HEK293 (cell line): ENCODE measurements around the gene SUFU.

ENCODE experiments used
- CTCF ChIA-PET: fragments of 350-600 bp; formaldehyde crosslinking; extraction: SDS; loops from one replicate; lab custom pipeline; 2021; ENCODE audit warnings: antibody characterized with exemption; lab: Yijun Ruan, JAX
- POLR2A ChIA-PET: fragments of 300-600 bp; formaldehyde crosslinking; extraction: SDS; loops from one replicate; lab custom pipeline; 2020; ENCODE audit warnings: antibody characterized with exemption, inconsistent platforms; lab: Yijun Ruan, JAX
- H3K27ac ChIP-seq: fragments of 200-500 bp; sonication (Bioruptor generic); 2 replicates; pipeline ENCODE4 v1.5.1; 2014; ENCODE audit warnings: low read depth, low read length, control low read depth, inconsistent platforms; ENCODE audit errors: extremely low read depth
- H3K36me3 ChIP-seq, 2 experiments: fragments of 200-500 bp in 1 of 2; sonication (Bioruptor generic) in 1 of 2; 1 replicate in 1 of 2; 2 replicates in 1 of 2; pipeline ENCODE4 v1.5.1; 2014 to 2017; ENCODE audit warnings: inconsistent platforms in 2 of 2, low read length in 2 of 2; ENCODE audit not compliant: control insufficient read depth in 2 of 2, insufficient read depth in 1 of 2
- H3K4me1 ChIP-seq: fragments of 200-500 bp; sonication (Bioruptor generic); 2 replicates; pipeline ENCODE4 v1.5.1; 2014; ENCODE audit warnings: mild to moderate bottlenecking, low read length, inconsistent platforms; ENCODE audit not compliant: control insufficient read depth, insufficient read depth
- H3K4me3 ChIP-seq: 2 replicates; pipeline ENCODE4 v1.5.1; 2011; ENCODE audit warnings: low read depth, mild to moderate bottlenecking, control low read depth, low read length, moderate library complexity
- H3K9me3 ChIP-seq: fragments of 200-500 bp; sonication (Bioruptor generic); 2 replicates; pipeline ENCODE4 v1.5.1; 2014; ENCODE audit warnings: low read depth, low read length, inconsistent platforms; ENCODE audit not compliant: control insufficient read depth, insufficient read depth
- GLIS1 ChIP-seq: fragments of 450-650 bp; formaldehyde crosslinking; IDR thresholded peaks from 2 replicates; pipeline ENCODE4 v1.5.1; 2016; ENCODE audit warnings: missing biosample characterization, missing genetic modification characterization
- GLIS2 ChIP-seq: fragments of 450-650 bp; formaldehyde crosslinking; IDR thresholded peaks from 2 replicates; pipeline ENCODE4 v1.5.1; 2016; ENCODE audit warnings: missing biosample characterization, missing genetic modification characterization
- SCRT1 ChIP-seq: fragments of 450-650 bp; formaldehyde crosslinking; IDR thresholded peaks from 2 replicates; pipeline ENCODE4 v1.5.1; 2016; ENCODE audit warnings: missing biosample characterization, missing genetic modification characterization, borderline replicate concordance
- ZFHX2 ChIP-seq: fragments of 450-650 bp; formaldehyde crosslinking; conservative IDR thresholded peaks from 2 replicates; pipeline ENCODE4 v1.5.1; 2016; ENCODE audit warnings: missing biosample characterization, missing genetic modification characterization
- ZNF133 ChIP-seq: fragments of 450-650 bp; formaldehyde crosslinking; IDR thresholded peaks from 2 replicates; pipeline ENCODE4 v1.5.1; 2016; ENCODE audit warnings: missing biosample characterization, missing genetic modification characterization
- ZNF175 ChIP-seq: fragments of 450-650 bp; formaldehyde crosslinking; IDR thresholded peaks from 2 replicates; pipeline ENCODE4 v1.5.1; 2016; ENCODE audit warnings: missing biosample characterization, missing genetic modification characterization
- ZNF354C ChIP-seq: fragments of 450-650 bp; formaldehyde crosslinking; IDR thresholded peaks from 2 replicates; pipeline ENCODE4 v1.5.1; 2016; ENCODE audit warnings: missing biosample characterization, missing genetic modification characterization, low read depth, borderline replicate concordance
- ZNF404 ChIP-seq: fragments of 450-650 bp; formaldehyde crosslinking; IDR thresholded peaks from 2 replicates; pipeline ENCODE4 v1.5.1; 2017; ENCODE audit warnings: missing biosample characterization, missing genetic modification characterization
- ZNF423 ChIP-seq: fragments of 450-650 bp; formaldehyde crosslinking; IDR thresholded peaks from 2 replicates; pipeline ENCODE4 v1.5.1; 2016; ENCODE audit warnings: missing biosample characterization, missing genetic modification characterization
- ZNF596 ChIP-seq: fragments of 450-650 bp; IDR thresholded peaks from 2 replicates; pipeline ENCODE4 v1.5.0; 2018; ENCODE audit warnings: missing biosample characterization, mild to moderate bottlenecking, missing genetic modification characterization, moderate library complexity
- ZNF623 ChIP-seq: fragments of 450-650 bp; formaldehyde crosslinking; IDR thresholded peaks from 2 replicates; pipeline ENCODE4 v1.5.1; 2016; ENCODE audit warnings: missing biosample characterization, missing genetic modification characterization
- ZNF660 ChIP-seq: fragments of 450-650 bp; IDR thresholded peaks from 2 replicates; pipeline ENCODE4 v1.5.1; 2018; ENCODE audit warnings: missing biosample characterization, mild to moderate bottlenecking, missing genetic modification characterization
- ZNF677 ChIP-seq: fragments of 450-650 bp; IDR thresholded peaks from 2 replicates; pipeline ENCODE4 v1.5.0; 2018; ENCODE audit warnings: missing biosample characterization, mild to moderate bottlenecking, missing genetic modification characterization, moderate library complexity
- ZSCAN16 ChIP-seq: fragments of 450-650 bp; formaldehyde crosslinking; IDR thresholded peaks from 2 replicates; pipeline ENCODE4 v1.5.1; 2016; ENCODE audit warnings: missing biosample characterization, missing genetic modification characterization
- TF ChIP-seq, protein P1 (sequence below): fragments of 450-650 bp; formaldehyde crosslinking; IDR thresholded peaks from 2 replicates; pipeline ENCODE4 v1.5.1; 2016; ENCODE audit warnings: missing biosample characterization, missing genetic modification characterization
- TF ChIP-seq, protein P2 (sequence below): fragments of 450-650 bp; formaldehyde crosslinking; IDR thresholded peaks from 2 replicates; pipeline ENCODE4 v1.5.1; 2016; ENCODE audit warnings: missing biosample characterization, missing genetic modification characterization, low read depth
- TF ChIP-seq, protein P3 (sequence below): sonication (generic); formaldehyde crosslinking; IDR thresholded peaks from 2 replicates; pipeline ENCODE4 v1.8.1; 2022; ENCODE audit warnings: mild to moderate bottlenecking, moderate library complexity, missing genetic modification reagents
- TF ChIP-seq, protein P4 (sequence below): fragments of 450-650 bp; formaldehyde crosslinking; IDR thresholded peaks from 2 replicates; pipeline ENCODE4 v1.5.1; 2016; ENCODE audit warnings: missing biosample characterization, missing genetic modification characterization

Gene SUFU

DNA sequence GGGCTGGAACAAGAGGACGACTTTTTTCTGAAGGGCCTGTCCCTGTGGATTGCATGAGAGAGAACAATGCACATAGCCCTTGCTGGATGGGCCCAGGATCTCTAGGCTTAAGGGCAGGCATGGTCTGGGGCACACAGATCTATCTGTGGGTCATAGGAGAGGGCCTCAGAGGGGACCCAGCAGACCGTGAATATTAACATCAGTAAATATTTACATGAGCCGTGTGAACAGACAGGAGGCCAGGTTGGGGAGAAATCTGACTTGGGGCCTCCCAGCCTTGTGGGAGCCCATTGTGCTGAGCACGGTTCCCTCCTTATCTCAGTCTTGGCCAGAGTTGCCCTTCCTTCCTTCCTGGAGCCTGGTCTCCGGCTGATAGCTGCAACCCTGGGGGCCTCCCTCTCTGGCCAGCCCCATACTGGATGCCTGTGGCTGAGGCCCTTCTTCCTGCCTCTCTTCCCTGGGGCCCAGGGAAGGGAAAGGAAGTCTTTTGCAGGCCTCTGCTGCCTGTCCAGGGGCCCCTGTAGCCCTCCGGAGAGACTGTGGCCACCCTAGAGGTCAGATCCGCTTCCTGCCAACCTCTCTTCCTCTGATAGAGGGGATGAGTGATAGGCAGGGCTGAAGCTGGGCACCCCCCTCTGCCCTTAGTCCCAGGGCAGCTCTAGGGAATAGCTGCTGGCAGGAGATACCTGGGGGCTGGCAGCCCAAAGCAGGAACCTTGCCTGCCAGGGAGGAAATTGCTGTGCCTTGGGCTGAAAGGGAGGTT is 96.0 kb downstream of the SUFU start:
- Histone ChIP-seq H3K4me3 (no peak overlapping the region), H3K36me3 (peaks cover 3 to 89% of the 10 kb centered on the region in 2 experiments; a peak in 2 of 3 replicates), H3K9me3 (no peaks in the 10 kb centered on the region), H3K4me1 (no peaks in the 10 kb centered on the region), H3K27ac (no peak overlapping the region)
- TF ChIP-seq ZNF677 (no peak), GLIS1 (peak; percentile 34), ZSCAN16 (tag by site-specific recombination) (no peak)
- ChIA-PET POLR2A (no interaction called here), CTCF (interaction anchor here (1.2 kb wide), 1 partner anchor 216 kb away, joined by 3 read pairs; no protein-coding TSS in a partner anchor)

DNA sequence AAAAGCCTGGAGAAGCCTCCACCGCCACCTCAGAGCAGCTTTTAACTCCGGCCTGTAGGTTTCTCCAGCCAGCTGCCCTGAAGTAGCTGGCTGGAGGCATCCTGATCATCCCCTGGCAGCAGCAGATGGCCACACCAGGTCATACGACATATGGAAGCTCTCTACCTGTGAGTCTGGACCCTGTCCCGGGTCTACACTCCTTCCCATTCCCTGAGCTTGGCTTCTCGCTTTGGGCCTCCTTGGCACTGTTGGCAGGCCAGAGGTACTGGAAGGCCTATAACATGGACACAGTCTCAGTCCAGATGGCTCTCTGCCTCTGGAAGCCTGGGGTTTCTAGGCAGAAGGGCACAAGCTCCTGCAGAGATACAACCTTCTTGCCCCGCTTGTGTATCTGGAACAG is 97.0 kb downstream of the SUFU start:
- TF ChIP-seq ZNF623 (tag by site-specific recombination) = no peak
- TF ChIP-seq ZNF423 = no peak
- TF ChIP-seq ZNF175 (tag by site-specific recombination) = no peak
- TF ChIP-seq ZNF660 (tag by site-specific recombination) = no peak
- no peak for TF ChIP-seq ZNF354C (tag by site-specific recombination)
- no peak for TF ChIP-seq ZNF596 (tag by site-specific recombination)
- no peak for TF ChIP-seq ZFHX2 (tag by site-specific recombination)
- TF ChIP-seq, protein P1, sequence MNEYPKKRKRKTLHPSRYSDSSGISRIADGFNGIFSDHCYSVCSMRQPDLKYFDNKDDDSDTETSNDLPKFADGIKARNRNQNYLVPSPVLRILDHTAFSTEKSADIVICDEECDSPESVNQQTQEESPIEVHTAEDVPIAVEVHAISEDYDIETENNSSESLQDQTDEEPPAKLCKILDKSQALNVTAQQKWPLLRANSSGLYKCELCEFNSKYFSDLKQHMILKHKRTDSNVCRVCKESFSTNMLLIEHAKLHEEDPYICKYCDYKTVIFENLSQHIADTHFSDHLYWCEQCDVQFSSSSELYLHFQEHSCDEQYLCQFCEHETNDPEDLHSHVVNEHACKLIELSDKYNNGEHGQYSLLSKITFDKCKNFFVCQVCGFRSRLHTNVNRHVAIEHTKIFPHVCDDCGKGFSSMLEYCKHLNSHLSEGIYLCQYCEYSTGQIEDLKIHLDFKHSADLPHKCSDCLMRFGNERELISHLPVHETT (tag by site-specific recombination) = no peak
- no peak for TF ChIP-seq GLIS2
- TF ChIP-seq, protein P2, sequence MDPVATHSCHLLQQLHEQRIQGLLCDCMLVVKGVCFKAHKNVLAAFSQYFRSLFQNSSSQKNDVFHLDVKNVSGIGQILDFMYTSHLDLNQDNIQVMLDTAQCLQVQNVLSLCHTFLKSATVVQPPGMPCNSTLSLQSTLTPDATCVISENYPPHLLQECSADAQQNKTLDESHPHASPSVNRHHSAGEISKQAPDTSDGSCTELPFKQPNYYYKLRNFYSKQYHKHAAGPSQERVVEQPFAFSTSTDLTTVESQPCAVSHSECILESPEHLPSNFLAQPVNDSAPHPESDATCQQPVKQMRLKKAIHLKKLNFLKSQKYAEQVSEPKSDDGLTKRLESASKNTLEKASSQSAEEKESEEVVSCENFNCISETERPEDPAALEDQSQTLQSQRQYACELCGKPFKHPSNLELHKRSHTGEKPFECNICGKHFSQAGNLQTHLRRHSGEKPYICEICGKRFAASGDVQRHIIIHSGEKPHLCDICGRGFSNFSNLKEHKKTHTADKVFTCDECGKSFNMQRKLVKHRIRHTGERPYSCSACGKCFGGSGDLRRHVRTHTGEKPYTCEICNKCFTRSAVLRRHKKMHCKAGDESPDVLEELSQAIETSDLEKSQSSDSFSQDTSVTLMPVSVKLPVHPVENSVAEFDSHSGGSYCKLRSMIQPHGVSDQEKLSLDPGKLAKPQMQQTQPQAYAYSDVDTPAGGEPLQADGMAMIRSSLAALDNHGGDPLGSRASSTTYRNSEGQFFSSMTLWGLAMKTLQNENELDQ (tag by site-specific recombination) = no peak
- TF ChIP-seq SCRT1 (tag by site-specific recombination) = no peak
- TF ChIP-seq, protein P3, sequence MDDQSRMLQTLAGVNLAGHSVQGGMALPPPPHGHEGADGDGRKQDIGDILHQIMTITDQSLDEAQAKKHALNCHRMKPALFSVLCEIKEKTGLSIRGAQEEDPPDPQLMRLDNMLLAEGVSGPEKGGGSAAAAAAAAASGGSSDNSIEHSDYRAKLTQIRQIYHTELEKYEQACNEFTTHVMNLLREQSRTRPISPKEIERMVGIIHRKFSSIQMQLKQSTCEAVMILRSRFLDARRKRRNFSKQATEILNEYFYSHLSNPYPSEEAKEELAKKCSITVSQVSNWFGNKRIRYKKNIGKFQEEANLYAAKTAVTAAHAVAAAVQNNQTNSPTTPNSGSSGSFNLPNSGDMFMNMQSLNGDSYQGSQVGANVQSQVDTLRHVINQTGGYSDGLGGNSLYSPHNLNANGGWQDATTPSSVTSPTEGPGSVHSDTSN = no peak
- TF ChIP-seq, protein P4, sequence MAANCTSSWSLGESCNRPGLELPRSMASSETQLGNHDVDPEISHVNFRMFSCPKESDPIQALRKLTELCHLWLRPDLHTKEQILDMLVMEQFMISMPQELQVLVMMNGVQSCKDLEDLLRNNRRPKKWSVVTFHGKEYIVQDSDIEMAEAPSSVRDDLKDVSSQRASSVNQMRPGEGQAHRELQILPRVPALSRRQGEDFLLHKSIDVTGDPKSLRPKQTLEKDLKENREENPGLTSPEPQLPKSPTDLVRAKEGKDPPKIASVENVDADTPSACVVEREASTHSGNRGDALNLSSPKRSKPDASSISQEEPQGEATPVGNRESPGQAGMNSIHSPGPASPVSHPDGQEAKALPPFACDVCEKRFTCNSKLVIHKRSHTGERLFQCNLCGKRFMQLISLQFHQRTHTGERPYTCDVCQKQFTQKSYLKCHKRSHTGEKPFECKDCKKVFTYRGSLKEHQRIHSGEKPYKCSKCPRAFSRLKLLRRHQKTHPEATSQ (tag by site-specific recombination) = no peak
- no peak for TF ChIP-seq ZNF404 (tag by site-specific recombination)
- no peak for TF ChIP-seq ZNF133 (tag by site-specific recombination)
- H3K4me3 ChIP-seq = no peak overlapping the region
- no peak overlapping the region for H3K27ac ChIP-seq
- peaks cover 3 to 88% of the 10 kb centered on the region in 2 experiments; a peak in 2 of 3 replicates for H3K36me3 ChIP-seq
- ChIA-PET POLR2A (no interaction called here), CTCF (interaction anchor here (0.8 to 1.2 kb wide), 4 partner anchors 19 to 217 kb away, joined by 3 to 6 read pairs (median 3); no protein-coding TSS in a partner anchor)
- H3K9me3 ChIP-seq = no peaks in the 10 kb centered on the region
- H3K4me1 ChIP-seq = no peaks in the 10 kb centered on the region
